Endometrial microvascular endothelial cells (primary cell): ENCODE results near the gene GTF2F2. TPM values are rescaled to one million over a fixed set of nuclear protein-coding genes. Genes with fewer than 3 reads are reported as not detected.

ENCODE experiments used
- in situ Hi-C: cut with HindIII; loops from 2 replicates; pipeline ENCODE4 v1.10.0; 2017; ENCODE audit warnings: low sequenced_read_pairs, low pct_unique_long_range_greater_than_20kb; ENCODE audit errors: inconsistent ontology term
- total RNA-seq: library from RNA; depleted of rRNA; stranded (reverse); fragments of >200 nt; gene quantifications from one replicate; pipeline ENCODE4 v1.2.3, GENCODE V29; 2015; ENCODE audit errors: inconsistent ontology term

Gene GTF2F2
- 24.8 TPM for total RNA-seq

- in situ Hi-C loops = no loop called here
These were observed at the start of gene GTF2F2 for GRCh38 chr13:45119991-45120864. Gene GTF2F2, plus strand, starts transcription at chr13:45120510. Its CDS starts 146 bp downstream, at chr13:45120656.

DNA sequence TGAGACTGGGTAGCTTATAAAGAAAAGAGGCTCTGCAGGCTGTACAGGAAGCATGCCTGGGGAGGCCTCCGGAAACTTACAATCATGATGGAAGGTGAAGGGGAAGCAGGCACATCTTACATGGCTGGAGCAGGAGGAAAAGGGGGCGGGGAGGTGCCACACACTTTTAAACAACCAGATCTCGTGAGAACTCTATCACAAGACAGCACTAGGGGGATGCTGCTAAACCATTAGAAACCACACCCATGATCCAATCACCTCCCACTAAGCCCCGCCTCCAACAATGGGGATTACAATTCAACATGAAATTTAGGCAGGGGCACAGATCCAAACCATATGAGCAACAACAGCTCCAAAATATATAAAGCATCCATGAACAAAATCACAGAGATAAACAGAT, 46.5 kb upstream of the GTF2F2 start:
- in situ Hi-C loops = no loop called here

DNA sequence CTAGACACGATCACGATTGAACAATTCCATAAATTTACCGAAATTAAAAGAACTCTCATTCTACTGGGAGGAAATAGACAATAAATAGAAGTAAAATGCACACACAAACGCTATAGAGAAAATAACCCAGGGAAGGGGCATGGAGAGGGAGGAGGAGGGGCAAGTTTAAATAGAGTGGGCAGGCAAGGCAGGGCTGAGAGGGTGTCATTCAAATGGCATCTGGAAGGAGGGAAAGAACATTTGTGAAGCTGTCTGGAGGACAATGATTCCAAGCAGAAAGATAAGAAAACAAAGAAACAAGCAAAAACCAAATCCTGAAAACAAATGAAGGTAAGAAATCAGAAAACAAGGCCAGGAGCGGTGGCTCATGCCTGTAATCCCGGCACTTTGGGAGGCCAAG, 45.6 kb upstream of the GTF2F2 start:
- in situ Hi-C loops = no loop called here

DNA sequence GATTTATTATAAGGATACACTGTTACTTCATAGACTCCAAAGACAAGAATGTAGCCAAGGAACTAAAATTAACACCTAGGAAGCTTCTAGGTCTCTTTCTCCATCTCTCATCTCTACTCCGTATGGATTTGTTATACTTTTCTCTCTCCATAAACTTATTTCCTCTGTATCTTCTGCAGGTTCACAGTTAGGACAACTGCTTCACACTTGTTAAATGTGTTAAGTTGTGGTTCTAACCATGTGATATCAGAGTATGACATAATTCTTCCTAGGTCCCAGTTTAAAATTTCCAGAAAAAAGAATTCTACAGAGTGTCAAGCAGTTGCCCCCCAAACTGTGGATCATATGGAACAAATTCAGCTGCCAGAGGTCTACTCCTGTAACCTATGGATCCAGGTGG, 42.3 kb upstream of the GTF2F2 start:
- in situ Hi-C loops = no loop called here

DNA sequence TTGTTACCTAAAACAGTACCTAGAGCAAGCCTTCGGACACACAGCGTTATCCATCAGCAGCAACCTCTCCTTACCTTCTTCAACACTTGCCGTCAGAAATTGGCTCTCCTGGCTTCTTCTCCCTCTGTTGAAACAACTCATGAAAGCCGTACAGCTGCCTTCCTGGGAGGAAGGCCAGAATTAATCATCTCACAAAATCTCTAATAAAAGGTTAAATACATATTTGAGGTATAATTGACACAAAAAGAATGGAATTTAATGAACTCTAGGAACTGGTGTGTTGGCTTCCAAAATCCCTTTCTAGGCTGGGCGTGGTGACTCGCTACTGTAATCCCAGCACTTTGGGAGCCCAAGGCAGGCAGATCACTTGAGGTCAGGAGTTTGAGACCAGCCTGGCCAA, 37.3 kb upstream of the GTF2F2 start:
- in situ Hi-C loops = no loop called here

- in situ Hi-C loops = no loop called here
These were observed 35.8 kb upstream of the GTF2F2 start for GRCh38 chr13:45084515-45084914.

DNA sequence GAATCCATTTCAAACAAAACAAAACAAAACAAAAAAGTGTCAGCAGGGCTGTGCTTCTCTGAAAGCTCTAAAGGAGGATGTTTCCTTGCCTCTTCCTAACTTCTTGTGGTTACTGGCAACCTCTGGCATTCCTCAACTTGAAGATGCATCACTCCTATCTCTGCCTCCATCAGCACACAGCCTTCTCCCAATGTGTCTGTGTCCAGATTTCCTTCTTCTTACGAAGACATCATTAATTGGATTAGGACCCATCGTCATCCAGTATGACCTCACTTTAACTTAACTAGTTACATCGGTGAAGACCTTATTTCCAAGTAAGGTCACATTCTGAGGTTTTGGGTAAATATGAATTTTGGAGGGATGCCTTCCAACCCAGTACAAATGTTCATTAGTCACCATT, 33.8 kb upstream of the GTF2F2 start:
- in situ Hi-C loops = no loop called here

DNA sequence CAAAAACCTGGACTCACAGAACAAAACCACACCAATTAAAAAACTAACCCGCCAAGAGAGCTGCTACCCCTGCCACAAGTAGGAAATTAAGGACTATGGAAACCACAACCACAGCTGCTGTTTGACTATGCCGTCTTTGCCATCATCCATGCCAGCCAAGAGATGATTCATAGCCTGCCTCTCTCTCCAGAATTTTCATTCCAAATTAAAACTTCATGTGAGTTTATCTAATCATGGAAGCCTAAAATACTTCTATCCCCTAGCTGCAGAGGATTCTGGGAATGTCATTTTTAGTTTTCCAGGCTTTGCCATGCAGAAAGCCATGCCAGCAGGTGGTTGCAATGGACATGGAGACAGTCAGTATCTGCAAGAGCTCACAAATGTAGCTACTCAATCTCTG, 27.6 kb upstream of the GTF2F2 start:
- in situ Hi-C loops = no loop called here

- in situ Hi-C loops = no loop called here
These were observed 19.6 kb upstream of the GTF2F2 start for GRCh38 chr13:45100573-45101262.

- in situ Hi-C loops = no loop called here
These were observed 18.8 kb upstream of the GTF2F2 start for GRCh38 chr13:45101327-45102018.

GRCh38 chr13:45102136-45102507, 18.2 kb upstream of the GTF2F2 start:
- in situ Hi-C loops = no loop called here

GRCh38 chr13:45103449-45103848, 16.9 kb upstream of the GTF2F2 start:
- in situ Hi-C loops = no loop called here

DNA sequence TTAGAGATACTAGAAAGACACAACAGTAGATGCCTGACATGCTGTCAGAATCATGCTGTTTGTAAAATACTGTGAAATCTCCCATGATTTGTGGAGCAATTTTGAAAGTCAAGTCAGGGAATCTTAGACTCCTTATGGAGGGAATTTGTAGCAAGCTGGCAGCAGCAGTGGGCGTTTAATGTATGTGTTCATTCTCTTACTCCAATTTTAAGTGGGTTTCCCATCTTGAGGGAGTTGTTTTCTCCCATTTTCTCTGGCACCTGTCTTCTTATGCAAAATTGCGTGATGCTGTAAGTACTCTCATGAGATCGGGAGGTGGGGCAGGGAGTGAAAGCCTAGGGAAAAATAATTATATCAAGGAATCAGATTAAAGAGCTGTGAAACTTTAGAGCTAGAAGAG, 16.0 kb upstream of the GTF2F2 start:
- in situ Hi-C loops = no loop called here

DNA sequence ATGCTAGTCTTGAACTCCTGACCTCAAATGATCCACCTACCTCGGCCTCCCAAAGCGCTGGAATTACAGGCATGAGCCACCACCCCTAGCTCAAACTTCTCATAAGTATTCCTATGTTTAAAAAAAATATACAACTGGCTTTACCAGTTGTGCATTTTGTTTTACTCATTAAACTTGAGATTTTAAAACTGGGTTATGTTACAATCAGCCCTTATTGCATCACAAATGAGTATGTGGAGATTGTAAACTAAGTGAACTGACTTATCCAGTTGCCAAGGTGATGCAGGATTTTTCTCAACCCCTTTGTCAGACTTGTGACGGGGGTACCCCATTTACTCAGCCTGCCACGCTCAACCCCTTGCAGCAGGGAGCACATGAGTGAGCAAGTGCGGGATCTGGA, 14.4 kb upstream of the GTF2F2 start:
- in situ Hi-C loops = no loop called here

DNA sequence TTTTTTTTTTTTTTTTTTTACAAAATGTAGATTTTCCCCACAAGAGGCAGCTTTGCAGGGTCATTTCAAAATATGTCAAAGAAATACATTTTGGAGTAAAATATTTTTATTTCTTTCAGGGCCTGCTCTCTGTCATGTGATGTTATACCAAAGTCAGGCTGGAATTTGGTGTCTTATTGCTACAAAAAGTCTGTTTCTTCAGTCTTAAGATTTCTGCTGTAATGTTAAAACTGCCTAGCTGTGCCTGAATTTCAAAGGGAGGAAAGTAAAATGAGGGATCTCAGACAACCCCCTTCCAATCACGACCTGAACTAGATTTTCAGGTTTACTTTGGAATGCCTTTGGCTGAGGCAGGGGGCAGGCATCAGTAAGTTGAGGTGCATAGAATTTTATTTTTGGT, 12.8 kb upstream of the GTF2F2 start:
- in situ Hi-C loops = no loop called here

DNA sequence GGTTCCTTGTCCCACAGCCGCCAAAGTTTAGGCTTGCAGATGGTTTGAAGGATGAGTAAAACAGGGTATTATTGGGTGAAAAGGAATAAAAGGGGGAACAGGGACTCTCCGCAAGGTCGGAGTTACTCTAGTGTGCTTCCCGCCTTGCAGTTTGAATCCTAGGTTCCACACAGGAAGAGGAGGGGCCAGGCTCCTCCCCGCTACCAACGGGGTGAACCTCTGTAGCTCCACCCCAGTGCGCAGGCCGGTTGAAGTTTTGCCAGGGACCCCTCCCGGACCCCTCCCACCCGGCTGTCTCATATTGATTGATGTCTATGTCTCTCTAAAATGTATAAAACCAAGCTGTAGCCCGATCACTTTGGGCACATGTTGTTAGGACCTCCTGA, 11.6 kb upstream of the GTF2F2 start:
- in situ Hi-C loops = no loop called here

DNA sequence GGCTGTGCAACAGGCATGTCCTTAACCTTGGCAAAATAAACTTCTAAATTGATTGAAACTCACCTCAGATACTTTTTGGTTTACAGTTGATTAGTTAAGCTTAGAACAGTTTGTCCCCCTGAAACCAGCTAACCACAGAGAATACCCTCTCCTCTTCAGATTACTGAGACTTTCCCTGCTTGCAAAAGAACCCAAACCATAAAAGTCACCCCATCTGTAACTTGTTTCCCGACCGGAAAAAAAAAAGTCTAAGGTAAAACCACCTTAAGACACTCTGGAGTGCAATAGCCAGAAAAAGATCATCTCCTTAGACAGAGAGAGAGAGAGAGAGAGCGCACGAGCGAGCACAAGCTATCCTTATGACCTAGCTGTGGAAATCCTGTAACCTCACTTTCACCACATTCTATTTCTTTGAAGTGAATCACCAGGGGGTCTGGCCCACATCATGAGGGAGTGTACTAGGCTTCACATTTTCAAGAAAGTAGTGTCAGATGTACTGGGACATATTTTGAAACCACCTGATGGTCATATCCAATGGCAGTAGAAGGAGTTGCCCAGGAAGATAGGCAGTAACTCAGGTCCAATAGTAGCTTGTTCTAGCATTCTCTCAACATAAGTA, 11.1 kb upstream of the GTF2F2 start:
- in situ Hi-C loops = no loop called here

- in situ Hi-C loops = no loop called here
These were observed 6.8 kb upstream of the GTF2F2 start for GRCh38 chr13:45113233-45114224.
